CD14-positive monocyte (primary cell): Measurements from ENCODE around the gene ABCB9. TPM values are rescaled to one million over a fixed set of nuclear protein-coding genes. Genes with fewer than 3 reads are reported as not detected.

ENCODE experiments used
- DNase-seq, 3 donors: peaks; one replicate each; pipeline ENCODE4 v3.0.0-alpha.2; 2011 to 2022
- H2AFZ ChIP-seq: 2 replicates; pipeline ENCODE4 v1.6.0; 2012; ENCODE audit warnings: mild to moderate bottlenecking, low read depth, low read length, inconsistent platforms; ENCODE audit not compliant: insufficient read depth, poor library complexity, severe bottlenecking
- H3K27ac ChIP-seq, 2 donors: 1 replicate in 1 of 2; 2 replicates in 1 of 2; pipeline ENCODE4 v1.5.1; 2012 to 2013; ENCODE audit warnings: low read length in 2 of 2, control low read depth in 1 of 2, inconsistent platforms in 1 of 2, low read depth in 1 of 2, mild to moderate bottlenecking in 1 of 2
- H3K27me3 ChIP-seq, 2 donors: one replicate each; pipeline versions ENCODE4 v1.6.0 to v1.6.1; 2011 to 2013; ENCODE audit warnings: low read length in 2 of 2; ENCODE audit not compliant: control insufficient read depth in 2 of 2, insufficient read depth in 2 of 2
- H3K36me3 ChIP-seq, 2 donors: replicated peaks in 1 of 2; 1 replicate in 1 of 2; 2 replicates in 1 of 2; pipeline versions ENCODE4 v1.5.1 to v1.6.1; 2012 to 2013; ENCODE audit warnings: low read length in 2 of 2, control low read depth in 1 of 2, inconsistent platforms in 1 of 2, mild to moderate bottlenecking in 1 of 2; ENCODE audit not compliant: insufficient read depth in 2 of 2, control insufficient read depth in 1 of 2
- H3K4me1 ChIP-seq, 2 donors: 1 replicate in 1 of 2; 2 replicates in 1 of 2; pipeline versions ENCODE4 v1.5.1 to v1.6.1; 2012 to 2013; ENCODE audit warnings: low read length in 2 of 2, control low read depth in 1 of 2, inconsistent platforms in 1 of 2, mild to moderate bottlenecking in 1 of 2, moderate library complexity in 1 of 2; ENCODE audit not compliant: insufficient read depth in 2 of 2, control insufficient read depth in 1 of 2
- H3K4me2 ChIP-seq: replicated peaks from 2 replicates; pipeline ENCODE3; 2012; ENCODE audit warnings: low read length, moderate library complexity, mild to moderate bottlenecking; ENCODE audit not compliant: poor library complexity, severe bottlenecking; ENCODE audit errors: extremely low read depth
- H3K4me3 ChIP-seq, 3 experiments: fragments of 200-600 bp in 1 of 3; sonication (generic) in 1 of 3; replicated peaks in 1 of 3; 1 replicate in 2 of 3; 2 replicates in 1 of 3; pipeline ENCODE4 v1.5.1; 2011 to 2013; ENCODE audit warnings: low read length in 3 of 3, mild to moderate bottlenecking in 3 of 3, control low read depth in 2 of 3, low read depth in 2 of 3, inconsistent platforms in 1 of 3, moderate library complexity in 1 of 3
- H3K79me2 ChIP-seq: 2 replicates; pipeline ENCODE4 v1.6.0; 2012; ENCODE audit warnings: mild to moderate bottlenecking, control low read depth, inconsistent platforms, low read length, moderate library complexity; ENCODE audit not compliant: insufficient read depth
- H3K9ac ChIP-seq: 2 replicates; pipeline ENCODE4 v1.6.0; 2017; ENCODE audit warnings: low read length, mild to moderate bottlenecking; ENCODE audit not compliant: insufficient read depth, poor library complexity, severe bottlenecking
- H3K9me3 ChIP-seq, 2 donors: replicated peaks in 1 of 2; 1 replicate in 1 of 2; 2 replicates in 1 of 2; pipeline versions ENCODE4 v1.5.1 to v1.6.1; 2012 to 2013; ENCODE audit warnings: low read length in 2 of 2, control low read depth in 1 of 2; ENCODE audit not compliant: control insufficient read depth in 1 of 2, insufficient read depth in 1 of 2
- H4K20me1 ChIP-seq: 2 replicates; pipeline ENCODE4 v1.6.0; 2012; ENCODE audit warnings: mild to moderate bottlenecking, low read length, control low read depth, moderate library complexity; ENCODE audit not compliant: insufficient read depth
- H3K27ac Mint-ChIP-seq, 7 donors: one replicate each; pipeline ENCODE4 v1.8.0; 2020; ENCODE audit warnings: mild to moderate bottlenecking in 7 of 7, mixed read lengths in 7 of 7, moderate library complexity in 6 of 7, inconsistent platforms in 2 of 7
- H3K27me3 Mint-ChIP-seq, 3 donors: one replicate each; pipeline ENCODE4 v1.8.0; 2021 to 2022; ENCODE audit warnings: low read depth in 3 of 3, mild to moderate bottlenecking in 3 of 3, mixed read lengths in 3 of 3, moderate library complexity in 3 of 3, inconsistent platforms in 1 of 3
- H3K36me3 Mint-ChIP-seq, 2 donors: one replicate each; pipeline ENCODE4 v1.8.0; 2020; ENCODE audit warnings: mixed read lengths in 2 of 2, inconsistent platforms in 1 of 2, mild to moderate bottlenecking in 1 of 2
- H3K4me1 Mint-ChIP-seq: one replicate; pipeline ENCODE4 v1.8.0; 2020; ENCODE audit warnings: mild to moderate bottlenecking, mixed read lengths
- H3K4me3 Mint-ChIP-seq, 2 donors: one replicate each; pipeline ENCODE4 v1.8.0; 2020; ENCODE audit warnings: mild to moderate bottlenecking in 2 of 2, mixed read lengths in 2 of 2, moderate library complexity in 1 of 2
- H3K9me3 Mint-ChIP-seq, 7 donors: one replicate each; pipeline ENCODE4 v1.8.0; 2020 to 2022; ENCODE audit warnings: mixed read lengths in 7 of 7, mild to moderate bottlenecking in 6 of 7, moderate library complexity in 6 of 7, inconsistent platforms in 2 of 7
- WGBS: methylation state at CpG from one replicate; pipeline ENCODE4 v1.1.5; 2013; ENCODE audit warnings: missing lambda C conversion rate; ENCODE audit not compliant: insufficient coverage; 5-methylcytosine and 5-hydroxymethylcytosine counted together
- intact Hi-C, 2 donors: fragments of 100-400 bp; cut with micrococcal nuclease; formaldehyde crosslinking; loops; one replicate each; pipeline versions ENCODE4 v1.15.0 to v1.15.1; 2023
- polyA plus RNA-seq, 3 donors: library from polyadenylated mRNA; depleted of rRNA in 1 of 3; unstranded in 2 of 3; stranded (reverse) in 1 of 3; fragments of 300-500 nt in 2 of 3; fragments of >200 nt in 1 of 3; fragmentation: Illumina TruSeq in 2 of 3; gene quantifications; 1 replicate in 2 of 3; 2 replicates in 1 of 3; pipeline ENCODE4 v1.2.3, GENCODE V29; 2012 to 2021
- TF ChIP-seq, protein P1 (sequence below): fragments of 200-600 bp; IDR thresholded peaks from one replicate; pipeline ENCODE4 v1.8.0; 2022; ENCODE audit warnings: antibody characterized with exemption, mild to moderate bottlenecking

ABCB9 gene
- polyA plus RNA-seq, 3 donors, result 0.14 to 1.2 (median 0.22) TPM

DNA sequence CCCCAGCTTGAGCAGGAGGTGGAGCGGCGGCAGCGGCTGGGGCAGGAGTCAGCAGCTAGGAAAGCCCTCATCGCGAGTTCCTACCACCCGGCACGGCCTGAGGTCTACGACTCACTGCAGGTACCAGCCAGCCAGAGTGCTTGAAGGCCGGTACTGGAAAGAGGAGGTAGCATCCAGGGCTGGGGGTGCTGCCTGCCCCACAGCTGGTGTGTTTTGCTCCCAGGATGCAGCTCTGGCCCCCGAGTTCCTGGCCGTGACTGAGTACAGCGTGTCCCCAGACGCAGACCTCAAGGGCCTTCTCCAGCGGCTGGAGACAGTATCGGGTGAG, 10.3 kb upstream of the ABCB9 start:
- Mint-ChIP-seq H3K4me3 (no peak overlapping the region), H3K36me3 (peaks cover 4 to 12% of the 10 kb centered on the region in 2 donors), H3K9me3 (no peaks in the 10 kb centered on the region), H3K4me1 (peaks cover 39% of the 10 kb centered on the region), H3K27ac (peak overlapping the region in 2 of 7 donors; percentile 97 to 99), H3K27me3 (no peaks in the 10 kb centered on the region)
- H4K20me1 ChIP-seq, result peaks cover 22% of the 10 kb centered on the region
- 91% methylated on average over 13 of the region's 15 CpGs for WGBS
- TF ChIP-seq, protein P1, sequence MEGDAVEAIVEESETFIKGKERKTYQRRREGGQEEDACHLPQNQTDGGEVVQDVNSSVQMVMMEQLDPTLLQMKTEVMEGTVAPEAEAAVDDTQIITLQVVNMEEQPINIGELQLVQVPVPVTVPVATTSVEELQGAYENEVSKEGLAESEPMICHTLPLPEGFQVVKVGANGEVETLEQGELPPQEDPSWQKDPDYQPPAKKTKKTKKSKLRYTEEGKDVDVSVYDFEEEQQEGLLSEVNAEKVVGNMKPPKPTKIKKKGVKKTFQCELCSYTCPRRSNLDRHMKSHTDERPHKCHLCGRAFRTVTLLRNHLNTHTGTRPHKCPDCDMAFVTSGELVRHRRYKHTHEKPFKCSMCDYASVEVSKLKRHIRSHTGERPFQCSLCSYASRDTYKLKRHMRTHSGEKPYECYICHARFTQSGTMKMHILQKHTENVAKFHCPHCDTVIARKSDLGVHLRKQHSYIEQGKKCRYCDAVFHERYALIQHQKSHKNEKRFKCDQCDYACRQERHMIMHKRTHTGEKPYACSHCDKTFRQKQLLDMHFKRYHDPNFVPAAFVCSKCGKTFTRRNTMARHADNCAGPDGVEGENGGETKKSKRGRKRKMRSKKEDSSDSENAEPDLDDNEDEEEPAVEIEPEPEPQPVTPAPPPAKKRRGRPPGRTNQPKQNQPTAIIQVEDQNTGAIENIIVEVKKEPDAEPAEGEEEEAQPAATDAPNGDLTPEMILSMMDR, result no peak
- H3K9ac ChIP-seq, result no peak overlapping the region
- peak overlapping the region; percentile 99 for H3K4me2 ChIP-seq
- peak overlapping the region in 1 of 3 experiments; percentile 99 for H3K4me3 ChIP-seq
- no peak for DNase-seq
- intact Hi-C loops, result loop anchor here (5.0 to 10.0 kb wide), 3 partner anchors 256 to 388 kb away; partner anchors contain the start of genes MPHOSPH9 (in 2 of the 2), MTRFR (in 2 of the 2) and SBNO1 (in 1 of the 2)
- peaks cover 5 to 12% of the 10 kb centered on the region in 2 donors for H3K36me3 ChIP-seq
- no peak overlapping the region for H2AFZ ChIP-seq
- H3K4me1 ChIP-seq, result peaks cover 41 to 50% of the 10 kb centered on the region in 2 donors
- H3K27me3 ChIP-seq, result no peaks in the 10 kb centered on the region
- peaks cover 62% of the 10 kb centered on the region for H3K79me2 ChIP-seq
- H3K9me3 ChIP-seq, result no peaks in the 10 kb centered on the region
- peak overlapping the region; percentile 94 to 97 for H3K27ac ChIP-seq

DNA sequence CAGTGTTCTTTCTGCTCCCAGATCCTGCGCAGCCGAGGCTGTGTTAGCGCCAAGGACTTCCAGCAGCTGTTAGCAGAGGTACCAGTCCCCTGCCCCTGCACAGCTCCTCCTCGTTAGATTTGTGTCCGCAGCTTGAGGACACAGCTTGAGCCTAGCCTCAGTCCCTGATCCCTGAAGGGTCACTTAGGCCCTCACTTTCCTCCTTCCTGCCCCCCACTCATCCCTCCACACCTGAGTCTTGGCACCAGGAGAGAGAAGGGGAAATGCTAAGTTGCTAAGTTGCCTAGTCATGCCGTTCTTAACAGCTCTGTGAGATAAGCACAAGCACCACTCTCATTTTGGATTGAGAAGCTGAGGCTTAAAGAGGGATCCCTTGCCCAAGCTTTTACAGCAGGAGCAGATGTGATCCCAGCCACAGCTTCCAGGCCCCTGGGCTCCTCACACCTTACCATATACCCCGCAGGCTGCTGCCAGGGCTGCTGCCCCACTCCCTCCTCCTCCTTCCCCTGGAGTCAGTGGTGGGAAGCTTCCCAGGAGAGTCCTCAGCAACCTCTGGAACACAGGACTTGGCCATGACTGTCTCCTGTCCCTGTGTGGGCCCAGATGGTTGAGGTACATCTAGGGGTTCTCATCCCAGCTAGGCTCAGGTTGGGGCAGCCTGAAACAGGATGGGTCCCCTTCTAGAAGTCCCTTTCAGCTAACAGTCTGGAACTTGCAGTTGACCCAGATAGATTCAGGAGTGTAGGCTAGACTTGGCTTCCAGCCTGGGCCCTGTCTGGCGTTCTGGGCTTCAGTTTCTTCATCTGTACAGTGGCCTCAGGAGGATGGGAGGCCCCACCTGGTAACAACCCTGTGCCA, 9.8 kb upstream of the ABCB9 start:
- peak overlapping the region; percentile 62 to 99 (median 84) for H3K4me3 ChIP-seq
- H3K4me2 ChIP-seq, result peak overlapping the region; percentile 99
- peak overlapping the region; percentile 97 for H3K4me3 Mint-ChIP-seq
- H3K27me3 ChIP-seq, result no peaks in the 10 kb centered on the region
- TF ChIP-seq, protein P1, result no peak
- no peaks in the 10 kb centered on the region for H3K9me3 Mint-ChIP-seq
- peak overlapping the region; percentile 96 for H3K9ac ChIP-seq
- no peaks in the 10 kb centered on the region for H3K27me3 Mint-ChIP-seq
- H2AFZ ChIP-seq, result peak overlapping the region; percentile 99
- H3K36me3 ChIP-seq, result peaks cover 5 to 12% of the 10 kb centered on the region in 2 donors
- intact Hi-C loops, result loop anchor here (5.0 to 10.0 kb wide), 3 partner anchors 256 to 389 kb away; partner anchors contain the start of genes MPHOSPH9 (in 2 of the 2), MTRFR (in 2 of the 2) and SBNO1 (in 1 of the 2)
- peak overlapping the region; percentile 97 to 100 (median 99) for H3K27ac Mint-ChIP-seq
- H3K36me3 Mint-ChIP-seq, result peaks cover 4 to 10% of the 10 kb centered on the region in 2 donors
- whole genome bisulfite sequencing, result 12% methylated on average over 6 of the region's 8 CpGs
- peaks cover 56% of the 10 kb centered on the region for H3K79me2 ChIP-seq
- peak overlapping the region; percentile 94 to 97 for H3K27ac ChIP-seq
- peaks cover 36 to 44% of the 10 kb centered on the region in 2 donors for H3K4me1 ChIP-seq
- H3K9me3 ChIP-seq, result no peaks in the 10 kb centered on the region
- DNase-seq, result no peak
- peaks cover 35% of the 10 kb centered on the region for H3K4me1 Mint-ChIP-seq
- peaks cover 16% of the 10 kb centered on the region for H4K20me1 ChIP-seq
